HG03135 (cell line): Measurements from ENCODE around the gene ZNFX1.
"Not testable (repeated sequence)": the region's sequence is repeated elsewhere in the genome, so short reads cannot be mapped to it uniquely, and the experiment has no call there.

ENCODE experiments used
- ATAC-seq: cut with Tn5 transposase; IDR thresholded peaks from one replicate; pipeline ENCODE4 v1.9.1; 2021; ENCODE audit warnings: mild to moderate bottlenecking, moderate library complexity; ENCODE audit not compliant: unreplicated experiment

ZNFX1 gene

GRCh38 chr20:49252556-49253350 is 25.1 kb downstream of the ZNFX1 start:
- no peak for ATAC-seq

GRCh38 chr20:49248879-49249665 is 28.8 kb downstream of the ZNFX1 start:
- no peak for ATAC-seq

- ATAC-seq, result no peak
These were observed 29.6 kb downstream of the ZNFX1 start for GRCh38 chr20:49248301-49248700.

GRCh38 chr20:49247792-49248191 is 30.1 kb downstream of the ZNFX1 start:
- no peak for ATAC-seq

DNA sequence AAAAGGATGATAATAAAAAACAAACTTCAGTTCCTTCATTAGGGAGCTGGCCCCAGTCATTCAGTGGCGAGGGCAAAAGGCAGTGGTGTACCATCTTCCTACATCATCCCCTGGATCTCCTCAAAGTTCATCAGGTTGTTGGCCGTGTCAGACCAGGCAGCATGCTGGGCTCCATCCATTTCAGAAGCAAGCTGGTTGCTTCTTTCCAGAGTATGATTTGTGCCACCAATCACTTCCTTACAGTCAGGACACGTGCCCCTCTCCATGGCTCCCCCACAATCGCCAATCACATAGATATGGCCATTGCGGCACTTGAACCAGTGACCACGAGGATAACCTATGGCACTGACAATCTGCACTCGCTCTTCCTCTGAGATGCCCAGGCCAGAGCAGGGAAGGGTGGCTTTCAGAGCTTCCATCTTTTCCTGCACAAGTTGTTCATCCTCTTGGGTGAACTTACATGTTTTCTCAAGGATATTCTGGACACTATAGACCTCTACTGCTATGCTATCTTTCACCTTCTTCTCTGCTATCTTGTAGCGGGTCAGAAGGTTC is 30.6 kb downstream of the ZNFX1 start:
- ATAC-seq, result no peak

GRCh38 chr20:49245921-49246740 is 31.7 kb downstream of the ZNFX1 start:
- peak; percentile 62 for ATAC-seq

DNA sequence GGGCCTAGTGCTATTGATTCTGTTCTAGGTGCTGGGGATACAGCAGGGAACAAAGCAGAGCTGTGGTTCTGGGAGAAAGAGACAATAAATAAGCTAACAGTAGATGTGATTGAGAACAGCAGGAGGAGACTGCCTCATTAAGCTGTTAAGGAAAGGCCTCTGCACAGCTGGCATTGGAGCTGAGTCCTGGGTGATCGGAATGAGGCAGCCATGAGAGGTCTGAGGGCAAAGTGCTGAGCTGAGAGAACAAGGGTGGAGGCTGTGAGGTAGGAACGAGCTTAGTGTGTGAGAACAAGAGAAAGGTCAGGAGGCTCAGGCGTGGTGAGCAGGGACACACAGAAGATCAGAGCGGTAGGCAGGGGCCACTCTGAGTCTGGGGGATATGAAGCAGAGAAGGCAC is 40.3 kb downstream of the ZNFX1 start:
- ATAC-seq, result no peak

DNA sequence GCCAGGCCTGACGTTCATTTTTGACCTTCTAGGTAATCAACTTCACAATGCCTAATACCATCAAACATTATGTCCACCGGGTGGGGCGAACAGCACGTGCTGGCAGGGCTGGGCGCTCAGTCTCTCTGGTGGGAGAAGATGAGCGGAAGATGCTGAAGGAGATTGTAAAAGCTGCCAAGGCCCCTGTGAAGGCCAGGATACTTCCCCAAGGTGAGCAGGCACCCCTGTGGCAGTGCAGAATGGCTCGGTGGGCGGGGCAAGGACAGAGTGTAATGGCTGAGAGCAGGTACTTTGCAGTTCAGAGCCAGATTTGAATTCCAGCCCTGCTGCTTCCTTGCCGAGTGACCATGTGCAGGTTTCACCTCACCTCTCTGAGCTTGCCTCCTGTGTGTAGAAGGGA is 41.6 kb downstream of the ZNFX1 start:
- ATAC-seq, result no peak

DNA sequence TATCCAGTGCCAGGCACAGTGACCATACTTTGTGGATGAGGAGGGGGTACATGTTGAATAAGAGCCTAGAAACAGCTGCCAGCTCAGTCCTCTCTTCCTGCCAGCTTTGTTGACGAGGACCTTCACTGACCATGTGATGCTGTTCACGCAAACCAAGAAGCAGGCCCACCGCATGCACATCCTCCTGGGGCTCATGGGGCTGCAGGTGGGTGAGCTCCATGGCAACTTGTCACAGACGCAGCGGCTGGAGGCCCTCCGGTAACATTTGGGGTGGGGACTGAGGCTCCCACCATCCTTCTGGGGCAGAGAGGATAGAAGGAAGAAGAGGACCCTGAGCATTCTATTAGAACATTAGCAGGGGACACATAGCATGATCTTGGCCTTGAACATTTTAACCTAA is 43.0 kb downstream of the ZNFX1 start:
- ATAC-seq, result no peak

DNA sequence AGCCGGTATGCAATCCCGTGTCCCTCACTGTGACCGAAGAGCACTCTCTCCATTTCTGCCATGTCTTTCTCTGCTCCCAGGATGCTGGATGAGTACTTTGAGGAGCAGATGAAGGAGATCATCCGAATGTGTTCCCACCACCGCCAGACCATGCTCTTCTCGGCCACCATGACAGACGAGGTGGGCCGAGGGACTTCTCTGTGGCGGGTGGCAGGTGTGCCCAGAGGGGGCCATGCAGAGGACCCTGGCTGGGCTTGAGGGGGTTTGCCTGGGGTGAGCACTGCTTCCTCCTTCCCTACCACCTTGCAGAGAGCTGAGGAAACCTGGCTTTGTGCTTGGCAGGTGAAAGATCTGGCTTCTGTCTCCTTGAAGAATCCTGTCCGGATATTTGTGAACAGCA is 44.6 kb downstream of the ZNFX1 start:
- no peak for ATAC-seq

GRCh38 chr20:49231471-49231870 is 46.4 kb downstream of the ZNFX1 start:
- no peak for ATAC-seq

- no peak for ATAC-seq
These were observed 47.2 kb downstream of the ZNFX1 start for GRCh38 chr20:49230561-49231133.

GRCh38 chr20:49230021-49230420 is 47.8 kb downstream of the ZNFX1 start:
- ATAC-seq, result no peak

- no peak for ATAC-seq
These were observed 48.5 kb downstream of the ZNFX1 start for GRCh38 chr20:49229381-49229780.

DNA sequence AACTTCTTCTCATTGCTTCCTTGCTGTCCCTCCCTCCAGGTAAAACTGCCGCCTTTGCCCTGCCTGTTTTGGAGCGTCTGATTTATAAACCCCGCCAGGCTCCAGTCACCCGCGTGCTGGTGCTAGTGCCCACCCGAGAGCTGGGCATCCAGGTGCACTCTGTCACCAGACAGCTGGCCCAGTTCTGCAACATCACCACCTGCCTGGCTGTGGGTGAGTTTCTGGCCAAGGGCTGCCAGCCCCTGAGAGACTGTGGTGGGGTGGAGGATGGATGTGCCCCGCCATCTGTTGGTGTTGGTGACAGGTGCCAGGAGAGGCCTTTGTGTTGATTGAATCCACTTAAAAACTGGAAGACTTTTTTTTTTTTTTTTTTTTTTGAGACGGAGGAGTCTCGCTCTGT is 49.2 kb downstream of the ZNFX1 start:
- ATAC-seq, result no peak

DNA sequence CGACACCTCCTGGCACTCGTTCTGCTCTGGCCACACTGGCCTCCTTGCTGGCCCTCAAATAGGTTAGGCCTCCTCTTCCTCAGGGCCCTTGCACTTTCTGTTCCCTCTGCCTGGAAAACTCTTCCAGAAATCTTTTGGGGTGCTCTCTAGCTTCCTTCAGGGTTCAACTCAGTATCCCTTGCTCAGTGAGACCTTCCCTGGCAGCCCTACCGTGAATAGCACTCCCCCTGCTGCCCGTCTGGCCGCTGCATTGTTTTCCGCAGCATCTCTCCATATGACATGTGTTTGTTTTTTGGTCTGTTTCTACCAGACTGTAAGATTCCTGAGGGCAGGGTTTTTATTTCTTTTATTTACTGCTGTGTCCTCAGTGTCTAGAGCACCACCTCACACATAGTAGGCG is 52.0 kb downstream of the ZNFX1 start:
- no peak for ATAC-seq

DNA sequence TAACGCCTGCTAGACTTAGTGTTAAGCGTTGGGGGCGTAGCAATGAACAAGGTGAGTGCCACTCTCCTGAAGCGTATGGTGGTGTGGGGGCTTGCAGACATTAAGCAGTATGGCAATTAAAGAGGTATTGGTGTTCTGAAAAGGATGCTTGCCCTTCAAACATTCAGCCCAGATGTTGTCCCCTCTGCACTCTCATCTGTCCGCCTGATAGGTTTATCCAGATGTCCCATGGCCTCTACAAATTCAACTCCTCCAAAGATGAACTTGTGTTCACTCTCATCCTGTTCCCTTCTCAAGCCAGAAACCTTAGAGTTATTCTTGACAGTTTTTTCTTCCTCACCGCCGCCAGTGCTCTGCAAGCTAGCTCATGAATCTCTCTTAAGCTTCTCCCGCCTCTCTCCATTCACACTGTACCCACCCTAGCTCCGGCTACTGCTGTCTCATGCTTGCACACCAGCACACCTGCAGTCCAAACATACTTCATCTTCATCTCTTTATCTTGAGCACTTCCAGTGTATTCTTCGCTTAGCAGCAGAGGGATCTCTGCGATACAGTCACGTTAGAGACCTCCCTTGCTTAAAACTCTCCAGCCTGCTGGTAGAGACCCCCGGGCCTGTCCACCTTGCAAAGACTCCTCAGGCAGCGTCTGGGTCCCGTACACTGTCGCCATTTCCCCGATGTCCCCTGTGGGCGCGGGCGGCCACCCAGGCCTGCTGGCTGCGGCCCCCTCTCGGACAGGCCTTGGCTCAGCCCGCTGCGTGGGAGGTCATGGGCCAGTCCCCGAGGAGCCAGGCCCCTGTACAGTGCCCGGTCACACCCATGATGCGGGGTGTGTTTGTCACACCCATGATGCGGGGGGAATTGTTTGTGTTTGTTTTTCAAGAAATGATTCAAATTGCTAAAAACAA is 57.7 kb downstream of the ZNFX1 start:
- ATAC-seq, result no peak

DNA sequence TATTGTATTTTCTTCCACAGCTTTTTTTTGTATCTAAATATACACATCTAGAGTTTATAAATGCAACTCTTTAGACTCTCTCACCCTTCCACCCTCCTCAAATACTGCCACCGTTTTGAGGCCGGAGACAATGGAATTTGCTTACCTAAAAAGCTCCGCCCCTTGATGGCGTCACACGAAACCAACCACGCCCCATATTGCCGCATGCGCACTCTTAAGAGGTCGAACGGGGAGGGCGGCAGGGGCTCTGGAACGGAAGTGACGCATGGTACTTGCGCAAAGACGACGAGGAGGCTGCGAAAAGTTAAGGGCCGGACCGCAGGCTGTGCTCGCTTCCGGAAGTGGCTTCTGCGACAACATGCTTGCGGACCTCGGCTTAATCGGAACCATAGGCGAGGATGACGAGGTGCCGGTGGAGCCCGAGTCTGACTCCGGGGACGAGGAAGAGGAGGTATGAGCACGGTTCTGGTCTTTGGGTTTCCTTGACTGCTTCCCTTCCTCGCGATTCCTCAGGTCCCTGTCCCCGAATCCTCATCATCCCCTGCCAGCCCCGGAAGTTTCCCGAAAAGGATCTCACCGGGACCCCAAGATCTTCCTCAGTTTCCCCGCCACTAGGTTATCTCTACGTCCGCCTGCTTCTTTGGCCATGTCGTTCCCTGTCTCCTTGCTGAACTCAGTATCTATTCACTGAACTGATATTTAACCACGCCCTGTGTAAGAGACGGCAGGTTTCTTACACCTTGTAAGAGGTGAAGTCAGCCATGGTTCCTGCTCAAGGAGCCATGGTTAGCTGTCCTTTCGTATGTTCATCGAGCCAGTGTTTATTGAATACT is 58.5 kb downstream of the ZNFX1 start, which contains the start of gene DDX27:
Gene DDX27, plus strand, starts transcription at position 326 of the 833 bp plus-strand sequence. Its CDS starts 33 bp downstream, at position 359.
- peak; percentile 86 for ATAC-seq

DNA sequence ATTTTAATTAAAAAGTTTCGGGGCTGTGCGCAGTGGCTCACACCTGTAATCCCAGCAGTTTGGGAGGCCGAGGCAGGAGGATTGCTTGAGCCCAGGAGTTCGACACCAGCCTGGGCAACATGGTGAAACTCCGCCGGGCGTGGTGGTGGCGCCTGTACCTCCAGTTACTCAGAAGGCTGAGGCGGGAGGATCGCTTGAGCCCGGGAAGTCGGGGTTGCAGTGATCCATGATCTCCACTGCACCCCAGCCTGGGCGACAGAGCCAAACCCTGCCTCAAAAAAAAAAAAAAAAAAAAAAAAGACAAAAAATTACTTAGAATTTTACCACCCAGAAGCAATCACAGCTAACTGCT is 59.1 kb downstream of the ZNFX1 start:
- ATAC-seq, result not testable (repeated sequence)
